IPS-20b (cell line): ENCODE measurements around the gene CACNA1C.

ENCODE experiments used
- H3K27ac ChIP-seq: one replicate; pipeline ENCODE4 v1.5.1; 2013; ENCODE audit warnings: low read length
- H3K27me3 ChIP-seq: 2 replicates; pipeline ENCODE4 v1.6.1; 2013; ENCODE audit warnings: mild to moderate bottlenecking, low read length, inconsistent platforms; ENCODE audit not compliant: insufficient read depth
- H3K36me3 ChIP-seq: 2 replicates; pipeline ENCODE4 v1.6.1; 2013; ENCODE audit warnings: low read depth, mild to moderate bottlenecking, inconsistent platforms, low read length, moderate library complexity; ENCODE audit not compliant: insufficient read depth
- H3K4me1 ChIP-seq: 2 replicates; pipeline ENCODE4 v1.6.1; 2013; ENCODE audit warnings: mild to moderate bottlenecking, control low read depth, inconsistent platforms, low read length, moderate library complexity; ENCODE audit not compliant: insufficient read depth
- H3K4me3 ChIP-seq: 2 replicates; pipeline ENCODE4 v1.5.1; 2013; ENCODE audit warnings: mild to moderate bottlenecking, low read length, inconsistent platforms
- H3K9ac ChIP-seq: 2 replicates; pipeline ENCODE4 v1.6.1; 2013; ENCODE audit warnings: low read depth, mild to moderate bottlenecking, inconsistent platforms, low read length, moderate library complexity
- H3K9me3 ChIP-seq: 2 replicates; pipeline ENCODE4 v1.6.1; 2013; ENCODE audit warnings: mild to moderate bottlenecking, low read depth, low read length, inconsistent platforms; ENCODE audit not compliant: insufficient read depth

The CACNA1C gene

DNA sequence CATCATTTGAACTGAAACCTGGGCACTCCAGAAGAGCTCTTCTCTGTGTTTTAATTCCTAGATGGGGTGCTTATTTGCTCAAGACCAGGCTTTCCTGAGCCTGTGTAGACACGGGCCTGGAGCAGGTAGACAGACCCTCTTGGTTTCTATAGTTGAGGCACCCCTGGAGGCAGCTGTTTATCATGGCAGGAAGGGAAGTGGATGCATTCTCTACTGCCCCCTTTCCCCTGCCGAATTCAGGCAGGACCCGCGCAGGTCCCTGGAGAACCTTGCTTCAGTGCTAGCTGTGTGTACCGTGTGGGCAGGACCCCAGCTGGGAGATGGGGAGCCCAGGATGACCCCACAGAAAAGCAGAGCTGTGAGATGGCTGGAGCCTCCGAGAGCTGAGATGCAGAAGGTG, 6.0 kb downstream of the CACNA1C start:
- H3K27ac ChIP-seq = no peak overlapping the region
- H3K9me3 ChIP-seq = no peaks in the 10 kb centered on the region
- H3K27me3 ChIP-seq = peaks cover 34% of the 10 kb centered on the region
- H3K36me3 ChIP-seq = no peaks in the 10 kb centered on the region
- no peak overlapping the region for H3K4me3 ChIP-seq
- H3K4me1 ChIP-seq = no peaks in the 10 kb centered on the region; the same call in 1 of the 2 replicates
- no peak overlapping the region for H3K9ac ChIP-seq

- H3K9me3 ChIP-seq = no peaks in the 10 kb centered on the region
- H3K27ac ChIP-seq = no peak overlapping the region
- no peak overlapping the region for H3K4me3 ChIP-seq
- no peaks in the 10 kb centered on the region; the same call in 1 of the 2 replicates for H3K4me1 ChIP-seq
- H3K9ac ChIP-seq = no peak overlapping the region
- no peaks in the 10 kb centered on the region for H3K36me3 ChIP-seq
- H3K27me3 ChIP-seq = peaks cover 8% of the 10 kb centered on the region
These were observed 8.6 kb downstream of the CACNA1C start for GRCh38 chr12:2061402-2061801.

DNA sequence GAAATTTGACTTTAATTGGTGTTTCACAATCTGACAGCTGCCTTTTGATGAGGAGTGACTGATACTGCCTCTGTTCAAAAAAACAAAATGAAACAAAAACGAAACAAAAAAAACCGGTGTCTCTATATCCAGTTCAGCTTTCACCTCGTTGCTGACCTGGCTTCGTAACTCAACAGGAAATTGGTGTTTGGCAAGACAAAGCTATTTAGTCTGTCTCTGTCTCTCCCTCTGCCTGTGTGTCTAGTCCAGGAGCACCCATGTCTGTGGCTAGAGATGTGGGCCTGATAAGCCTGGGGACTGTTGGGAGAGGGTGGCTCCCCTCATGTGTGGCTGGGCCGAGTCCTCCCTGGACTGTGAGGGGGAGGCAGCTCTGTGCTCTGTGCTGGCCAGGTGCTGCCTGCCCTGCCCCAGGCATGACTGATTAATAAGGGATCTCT, 11.3 kb downstream of the CACNA1C start:
- Histone ChIP-seq H3K4me1 (no peaks in the 10 kb centered on the region), H3K27ac (no peak overlapping the region), H3K27me3 (no peaks in the 10 kb centered on the region), H3K4me3 (no peak overlapping the region), H3K36me3 (no peaks in the 10 kb centered on the region), H3K9me3 (no peaks in the 10 kb centered on the region), H3K9ac (no peak overlapping the region)

GRCh38 chr12:2068653-2069052, 15.9 kb downstream of the CACNA1C start:
- no peaks in the 10 kb centered on the region for H3K4me1 ChIP-seq
- no peaks in the 10 kb centered on the region for H3K36me3 ChIP-seq
- no peaks in the 10 kb centered on the region for H3K27me3 ChIP-seq
- H3K4me3 ChIP-seq = no peak overlapping the region
- H3K27ac ChIP-seq = no peak overlapping the region
- H3K9ac ChIP-seq = no peak overlapping the region
- H3K9me3 ChIP-seq = peaks cover 18% of the 10 kb centered on the region

DNA sequence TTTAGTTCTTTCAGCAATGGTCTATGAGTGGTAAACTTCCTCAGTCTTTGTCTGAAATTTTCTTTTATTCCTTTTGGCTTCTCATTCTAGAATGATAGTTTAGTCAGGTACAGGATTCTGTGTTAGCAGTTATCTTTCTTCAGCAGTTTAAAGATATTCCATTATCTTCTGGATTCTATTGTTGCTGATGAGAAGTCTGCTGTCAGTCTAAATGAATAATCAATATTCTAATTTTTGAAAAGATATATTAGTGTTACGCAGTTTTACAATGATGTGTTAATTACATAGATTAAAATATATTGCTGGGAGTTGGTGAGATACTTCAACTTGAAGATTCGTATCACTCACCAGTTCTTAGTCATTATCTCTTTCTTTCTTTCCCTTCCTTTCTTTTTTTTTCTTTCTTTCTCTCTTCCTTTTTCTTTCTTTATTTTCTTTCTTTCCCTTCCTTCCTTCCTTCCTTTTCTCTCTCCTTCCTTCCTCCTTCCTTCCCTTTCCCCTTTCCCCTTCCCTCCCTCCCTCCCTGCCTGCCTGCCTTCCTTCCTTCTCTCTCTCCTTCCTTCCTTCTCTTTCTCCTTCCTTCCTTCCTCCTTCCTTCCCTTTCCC, 17.8 kb downstream of the CACNA1C start:
- no peaks in the 10 kb centered on the region for H3K4me1 ChIP-seq
- H3K4me3 ChIP-seq = no peak overlapping the region
- H3K9ac ChIP-seq = no peak overlapping the region
- H3K27ac ChIP-seq = no peak overlapping the region
- no peaks in the 10 kb centered on the region for H3K27me3 ChIP-seq
- peaks cover 18% of the 10 kb centered on the region for H3K9me3 ChIP-seq
- H3K36me3 ChIP-seq = no peaks in the 10 kb centered on the region

- Histone ChIP-seq H3K36me3 (no peaks in the 10 kb centered on the region), H3K9me3 (peaks cover 13% of the 10 kb centered on the region), H3K4me1 (no peaks in the 10 kb centered on the region), H3K4me3 (no peak overlapping the region), H3K27me3 (no peaks in the 10 kb centered on the region), H3K27ac (no peak overlapping the region), H3K9ac (no peak overlapping the region)
These were observed 22.0 kb downstream of the CACNA1C start for GRCh38 chr12:2074792-2075191.

DNA sequence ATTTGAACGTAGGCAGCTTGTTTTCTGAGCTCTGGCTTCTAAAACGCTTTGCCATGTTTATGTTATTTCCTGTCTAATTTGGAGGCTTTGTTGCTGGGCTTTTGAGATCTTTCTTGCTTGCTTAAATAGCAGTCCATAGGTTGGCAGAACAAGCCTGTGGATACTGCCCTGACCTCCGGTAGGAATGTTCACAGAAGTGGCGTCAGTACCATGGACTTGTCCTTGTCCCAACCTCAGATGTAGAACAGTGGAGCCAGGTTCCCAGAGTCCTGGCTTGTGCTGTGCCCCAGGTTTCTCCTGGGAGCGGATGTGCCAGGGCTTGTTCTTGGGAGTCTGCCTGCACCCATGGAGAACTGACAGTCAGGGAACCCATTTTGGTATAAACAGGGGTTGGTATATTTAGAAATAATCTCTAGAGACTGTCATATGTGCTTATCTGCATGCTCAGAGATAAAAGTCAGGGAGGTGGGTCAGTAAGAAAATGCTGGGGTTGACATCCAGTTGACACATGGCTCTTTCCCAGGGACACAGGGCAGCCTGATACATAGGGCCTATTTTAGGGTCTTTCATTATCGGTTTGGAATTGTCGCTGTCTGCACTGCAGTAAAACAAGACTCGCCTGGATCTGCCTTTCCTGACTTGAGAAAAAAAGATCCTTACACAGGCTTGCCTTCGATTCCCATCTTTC, 22.9 kb downstream of the CACNA1C start:
- H3K9me3 ChIP-seq = peaks cover 6% of the 10 kb centered on the region; the same call in 1 of the 2 replicates
- no peaks in the 10 kb centered on the region for H3K36me3 ChIP-seq
- H3K9ac ChIP-seq = no peak overlapping the region
- H3K27ac ChIP-seq = no peak overlapping the region
- H3K4me1 ChIP-seq = no peaks in the 10 kb centered on the region
- H3K27me3 ChIP-seq = no peaks in the 10 kb centered on the region
- no peak overlapping the region for H3K4me3 ChIP-seq

- Histone ChIP-seq H3K4me3 (no peak overlapping the region), H3K27me3 (no peaks in the 10 kb centered on the region), H3K36me3 (no peaks in the 10 kb centered on the region), H3K27ac (no peak overlapping the region), H3K9ac (no peak overlapping the region), H3K9me3 (peaks cover 8% of the 10 kb centered on the region; the same call in 1 of the 2 replicates), H3K4me1 (no peaks in the 10 kb centered on the region)
These were observed 23.4 kb downstream of the CACNA1C start for GRCh38 chr12:2076196-2076570.

- no peak overlapping the region for H3K9ac ChIP-seq
- H3K36me3 ChIP-seq = no peaks in the 10 kb centered on the region
- peaks cover 5% of the 10 kb centered on the region; the same call in 1 of the 2 replicates for H3K9me3 ChIP-seq
- no peak overlapping the region for H3K27ac ChIP-seq
- H3K4me3 ChIP-seq = no peak overlapping the region
- H3K4me1 ChIP-seq = no peaks in the 10 kb centered on the region
- H3K27me3 ChIP-seq = no peaks in the 10 kb centered on the region
These were observed 23.9 kb downstream of the CACNA1C start for GRCh38 chr12:2076728-2077127.

- H3K4me1 ChIP-seq = peaks cover 5% of the 10 kb centered on the region; the same call in 1 of the 2 replicates
- H3K27ac ChIP-seq = no peak overlapping the region
- no peak overlapping the region for H3K9ac ChIP-seq
- H3K9me3 ChIP-seq = peaks cover 5% of the 10 kb centered on the region; the same call in 1 of the 2 replicates
- no peaks in the 10 kb centered on the region for H3K27me3 ChIP-seq
- H3K4me3 ChIP-seq = no peak overlapping the region
- H3K36me3 ChIP-seq = no peaks in the 10 kb centered on the region
These were observed 27.8 kb downstream of the CACNA1C start for GRCh38 chr12:2080604-2081003.

DNA sequence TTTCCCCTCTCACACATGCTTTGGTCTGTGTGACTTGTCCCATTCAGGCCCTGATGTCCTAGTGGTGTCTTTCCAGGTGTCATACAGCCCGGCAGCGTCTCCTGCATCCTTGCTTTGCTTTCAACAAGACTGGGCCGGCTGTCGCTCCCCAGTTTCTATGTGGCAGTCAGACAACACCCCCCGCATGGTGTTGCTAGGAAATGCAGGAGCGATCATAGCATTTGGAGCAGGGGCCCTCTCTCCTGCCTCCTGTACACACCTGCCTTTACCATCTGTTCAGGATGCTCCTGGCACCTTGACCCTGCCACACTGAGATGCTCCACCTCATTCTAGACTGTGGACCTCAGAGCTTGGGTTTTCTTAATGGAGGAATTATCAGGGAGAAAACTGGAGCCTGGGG, 29.5 kb downstream of the CACNA1C start:
- Histone ChIP-seq H3K9ac (no peak overlapping the region), H3K9me3 (peaks cover 5% of the 10 kb centered on the region; the same call in 1 of the 2 replicates), H3K4me3 (no peak overlapping the region), H3K36me3 (no peaks in the 10 kb centered on the region), H3K4me1 (peaks cover 5% of the 10 kb centered on the region; the same call in 1 of the 2 replicates), H3K27me3 (no peaks in the 10 kb centered on the region), H3K27ac (no peak overlapping the region)

- peaks cover 5% of the 10 kb centered on the region; the same call in 1 of the 2 replicates for H3K4me1 ChIP-seq
- no peaks in the 10 kb centered on the region for H3K27me3 ChIP-seq
- H3K27ac ChIP-seq = no peak overlapping the region
- no peak overlapping the region for H3K4me3 ChIP-seq
- no peak overlapping the region for H3K9ac ChIP-seq
- H3K36me3 ChIP-seq = no peaks in the 10 kb centered on the region
- peaks cover 5% of the 10 kb centered on the region; the same call in 1 of the 2 replicates for H3K9me3 ChIP-seq
These were observed 30.2 kb downstream of the CACNA1C start for GRCh38 chr12:2083008-2083407.
